ENCODE data around the gene ZNF844. TPM values are rescaled to one million over a fixed set of nuclear protein-coding genes. Genes with fewer than 3 reads are reported as not detected.

ZNF844 gene
- not detected in 5 replicates for total RNA-seq (2022; extraction: Qiagen RNA extraction)

DNA sequence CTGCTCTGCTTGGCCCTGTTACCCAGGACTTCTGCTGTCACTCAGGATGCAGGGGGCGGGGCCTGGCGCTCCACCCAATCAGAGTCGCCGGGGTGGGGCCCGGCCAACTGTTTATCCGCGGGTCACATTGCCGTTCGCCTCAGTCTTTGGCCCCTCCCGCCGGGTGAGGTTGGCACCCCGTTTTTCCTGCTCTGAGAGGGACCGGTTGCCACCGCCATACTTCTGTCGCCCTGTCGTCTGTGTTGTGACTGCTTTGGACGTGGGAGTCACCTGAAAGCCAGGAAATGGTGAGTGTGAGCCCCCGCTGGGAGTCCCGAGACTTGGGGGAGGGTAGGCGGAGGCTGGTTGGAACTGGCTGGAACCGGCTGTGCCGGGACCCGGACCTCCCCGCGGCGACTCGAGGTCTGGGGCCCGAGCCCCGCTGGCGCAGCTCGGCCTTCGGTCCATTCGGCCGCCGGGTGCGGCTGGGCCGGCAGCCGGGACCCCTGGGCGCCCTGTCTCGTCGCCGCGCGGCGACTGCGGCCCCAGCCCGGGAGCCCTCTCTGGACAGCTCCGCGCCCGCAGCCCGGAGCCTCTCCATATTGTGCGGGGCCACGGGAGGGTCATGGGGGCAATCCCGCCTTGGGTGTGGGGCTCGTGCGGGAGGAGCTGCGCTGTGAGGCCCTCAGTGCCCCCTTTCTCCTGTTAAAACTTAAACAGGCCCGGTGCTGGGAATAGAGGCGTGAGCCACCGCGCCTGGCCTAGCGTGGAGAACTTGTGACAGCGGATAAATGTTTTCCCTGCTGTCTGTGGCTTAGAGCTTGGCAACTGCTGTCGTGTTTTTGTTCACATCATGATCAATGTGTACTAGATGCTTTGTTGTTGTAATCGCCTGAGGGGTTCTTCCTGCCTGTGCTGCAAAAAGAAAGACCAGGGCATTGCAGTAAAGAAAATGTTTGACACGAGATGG lies at the start of gene ZNF844:
TSS of gene ZNF844 (plus strand) at position 142 of the 949 bp plus-strand sequence. CDS start at position 285, 143 bp downstream.

DNA sequence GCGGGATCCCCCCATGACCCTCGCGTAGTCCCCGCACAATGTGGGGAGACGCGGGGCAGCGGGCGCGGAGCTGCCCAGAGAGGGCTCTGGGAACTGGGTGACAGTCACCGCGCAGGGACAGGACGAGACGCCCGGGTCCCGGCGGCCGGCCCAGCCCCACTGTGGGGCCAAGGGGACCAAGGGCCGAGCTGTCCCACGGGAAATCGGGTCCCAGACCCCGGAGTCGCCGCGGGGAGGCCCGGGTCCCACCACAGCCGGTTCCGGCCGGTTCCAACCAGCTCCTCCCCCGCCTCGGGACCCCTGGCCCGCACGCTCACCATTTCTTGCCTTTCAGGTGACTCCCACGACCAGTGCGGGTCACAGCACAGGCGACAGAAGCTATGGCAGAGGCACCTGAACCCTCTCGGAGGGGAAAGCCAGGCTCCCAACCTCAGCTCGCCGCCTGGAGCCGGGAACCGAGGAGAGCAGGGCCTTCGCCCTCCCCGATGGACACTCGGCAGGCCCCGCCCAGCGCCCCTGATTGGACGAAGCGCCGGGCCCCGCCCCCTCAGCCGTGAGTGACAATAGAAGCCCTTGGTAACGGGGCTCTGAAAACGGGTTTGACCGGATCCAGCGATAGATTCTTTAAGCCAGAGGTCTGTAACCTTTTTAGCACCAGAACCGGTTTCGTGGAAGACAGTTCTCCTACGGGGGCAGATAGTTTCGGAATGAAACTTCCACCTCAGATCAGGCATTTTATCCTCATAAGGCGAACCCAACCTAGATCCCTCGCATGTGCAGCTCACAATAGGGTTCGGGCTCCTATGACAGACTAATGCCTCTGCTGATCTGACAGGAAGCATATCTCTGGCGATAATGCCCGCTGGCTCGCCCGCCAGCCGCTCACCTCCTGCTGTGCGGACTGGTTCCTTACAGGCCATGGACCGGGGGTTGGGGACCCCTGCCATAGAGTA lies 29.0 kb upstream of the ZNF844 start, which contains the start of gene ZNF433:
TSS of gene ZNF433 (minus strand) at position 460 of the 953 bp plus-strand sequence. CDS start at position 320, 140 bp downstream.

DNA sequence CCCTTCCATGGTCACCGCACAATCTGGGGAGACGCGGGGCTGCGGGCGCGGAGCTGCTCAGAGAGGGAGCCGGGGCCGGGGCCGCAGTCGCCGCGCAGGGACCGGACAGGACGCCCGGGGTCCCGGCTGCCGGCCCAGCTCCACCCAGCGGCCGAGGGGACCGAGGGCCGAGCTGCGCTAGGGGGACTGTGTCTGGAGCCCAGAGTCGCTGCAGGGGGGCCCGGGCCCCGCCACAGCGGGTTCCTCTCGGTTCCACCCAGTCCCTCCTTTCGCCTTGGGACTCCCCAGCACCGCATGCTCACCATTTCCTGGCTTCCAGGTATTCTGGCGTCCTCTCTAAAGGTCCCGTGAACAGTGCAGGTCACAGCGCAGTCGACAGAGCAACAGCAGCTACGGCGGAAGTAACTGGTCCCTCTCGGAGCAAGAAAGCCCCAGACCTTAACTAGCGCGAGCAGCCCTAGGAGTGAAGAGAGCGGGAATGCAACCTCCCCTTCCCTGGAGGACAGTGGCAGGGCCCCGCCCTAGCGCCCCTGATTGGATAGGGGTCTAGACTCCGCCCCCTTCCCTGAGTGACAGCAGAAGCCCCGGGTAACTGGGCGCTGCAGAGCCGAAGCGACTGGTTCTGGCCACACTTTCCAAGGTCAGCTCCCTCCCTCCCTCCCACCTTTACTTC lies 11.9 kb upstream of the ZNF844 start, which contains the start of gene ZNF878:
TSS of gene ZNF878 (minus strand) at position 465 of the 673 bp plus-strand sequence. CDS start at position 305, 160 bp downstream.

Other genes starting within 250 kb of the ZNF844 start
- gene ZNF439, start 216.0 kb upstream of the ZNF844 start, total RNA-seq (2022; extraction: Qiagen RNA extraction): not detected in 5 replicates
- gene ZNF69, start 176.9 kb upstream of the ZNF844 start, total RNA-seq (2022; extraction: Qiagen RNA extraction): not detected in 5 replicates
- gene ZNF700, start 139.6 kb upstream of the ZNF844 start, total RNA-seq (2022; extraction: Qiagen RNA extraction): 0.19 to 0.30 TPM (median 0.27 TPM) in 5 replicates
- gene ZNF763, start 99.7 kb upstream of the ZNF844 start, total RNA-seq (2022; extraction: Qiagen RNA extraction): not detected in 5 replicates
- gene ZNF433, start 29.1 kb upstream of the ZNF844 start, total RNA-seq (2022; extraction: Qiagen RNA extraction): not detected in 5 replicates
- not detected in 5 replicates for gene ZNF878, start 11.8 kb upstream of the ZNF844 start, total RNA-seq (2022; extraction: Qiagen RNA extraction)
- gene ZNF20, start 75.6 kb downstream of the ZNF844 start, total RNA-seq (2022; extraction: Qiagen RNA extraction): not detected in 5 replicates
- not detected in 5 replicates for gene ZNF625, start 92.0 kb downstream of the ZNF844 start, total RNA-seq (2022; extraction: Qiagen RNA extraction)
- gene ZNF136, start 98.4 kb downstream of the ZNF844 start, total RNA-seq (2022; extraction: Qiagen RNA extraction): 0.98 to 1.8 TPM (median 1.2 TPM) in 5 replicates
- gene ZNF44, start 230.2 kb downstream of the ZNF844 start, total RNA-seq (2022; extraction: Qiagen RNA extraction): 0.46 to 0.93 TPM (median 0.81 TPM) in 5 replicates

Data from A549 treated with Mapracorat at 1 μM for 4 hours (cell line).